IMR-90 (cell line): Measurements from ENCODE around the gene MPND. TPM values are rescaled to one million over a fixed set of nuclear protein-coding genes. Genes with fewer than 3 reads are reported as not detected.

Experiments used
- ATAC-seq: fragments of 200-7000 bp; cut with Tn5 transposase; 2 replicates; pipeline ENCODE4 v1.9.1; 2020; ENCODE audit warnings: low read depth, mild to moderate bottlenecking, moderate library complexity
- BruUV-seq: library from RNA; stranded (reverse); fragments of 400-500 nt; replicated peaks from 2 replicates; lab custom pipeline; 2021; lab: Mats Ljungman, UMichigan
- CTCF ChIA-PET: fragments of 300-600 bp; formaldehyde crosslinking; extraction: SDS; loops from one replicate; lab custom pipeline; 2021; ENCODE audit warnings: antibody characterized with exemption; lab: Yijun Ruan, JAX
- POLR2A ChIA-PET: fragments of 300-600 bp; sonication (Branson Sonifier 250); formaldehyde crosslinking; loops from one replicate; lab custom pipeline; 2022; ENCODE audit warnings: antibody characterized with exemption; ENCODE audit not compliant: unreplicated experiment; lab: Charles Lee
- DNase-seq: peaks from one replicate; pipeline ENCODE4 v3.0.0; 2013
- H2AFZ ChIP-seq: replicated peaks from 2 replicates; pipeline ENCODE3; 2013; ENCODE audit warnings: low read length, mild to moderate bottlenecking; ENCODE audit not compliant: poor library complexity
- H2AK5ac ChIP-seq: 2 replicates; pipeline ENCODE4 v1.6.1; 2013; ENCODE audit warnings: low read depth, low read length, inconsistent platforms
- H2AK9ac ChIP-seq: replicated peaks from 2 replicates; pipeline ENCODE3; 2013; ENCODE audit warnings: mild to moderate bottlenecking, low read depth, low read length, moderate library complexity; ENCODE audit not compliant: poor library complexity
- H2BK120ac ChIP-seq: 2 replicates; pipeline ENCODE4 v1.6.1; 2013; ENCODE audit warnings: low read depth, low read length, inconsistent platforms
- H2BK15ac ChIP-seq: 3 replicates; pipeline ENCODE4 v1.6.1; 2013; ENCODE audit warnings: low read depth, low read length, inconsistent platforms
- H2BK20ac ChIP-seq: 2 replicates; pipeline ENCODE4 v1.6.1; 2013; ENCODE audit warnings: low read depth, mild to moderate bottlenecking, inconsistent platforms, low read length, moderate library complexity
- H2BK5ac ChIP-seq: 2 replicates; pipeline ENCODE4 v1.6.1; 2013; ENCODE audit warnings: mild to moderate bottlenecking, low read depth, low read length, inconsistent platforms; ENCODE audit not compliant: poor library complexity, severe bottlenecking
- H3K14ac ChIP-seq: replicated peaks from 2 replicates; pipeline ENCODE4 v1.6.1; 2013; ENCODE audit warnings: low read depth, low read length, inconsistent platforms
- H3K18ac ChIP-seq: 2 replicates; pipeline ENCODE4 v1.6.1; 2013; ENCODE audit warnings: low read depth, low read length, control low read depth
- H3K23ac ChIP-seq: 2 replicates; pipeline ENCODE4 v1.6.1; 2013; ENCODE audit warnings: low read depth, low read length, inconsistent platforms
- H3K27ac ChIP-seq: 2 replicates; pipeline ENCODE4 v1.5.1; 2013; ENCODE audit warnings: mild to moderate bottlenecking, control low read depth, low read length; ENCODE audit not compliant: insufficient read depth
- H3K27me3 ChIP-seq: 2 replicates; pipeline ENCODE4 v1.6.1; 2013; ENCODE audit warnings: low read length; ENCODE audit not compliant: control insufficient read depth, insufficient read depth
- H3K36me3 ChIP-seq: 2 replicates; pipeline ENCODE4 v1.6.1; 2013; ENCODE audit warnings: low read length, mixed read lengths; ENCODE audit not compliant: control insufficient read depth, insufficient read depth
- H3K4ac ChIP-seq: 2 replicates; pipeline ENCODE4 v1.6.1; 2013; ENCODE audit warnings: low read depth, low read length, inconsistent platforms
- H3K4me1 ChIP-seq: 2 replicates; pipeline ENCODE4 v1.6.1; 2013; ENCODE audit warnings: low read length, mixed read lengths; ENCODE audit not compliant: control insufficient read depth, insufficient read depth
- H3K4me2 ChIP-seq: 2 replicates; pipeline ENCODE4 v1.6.1; 2013; ENCODE audit warnings: low read depth, mild to moderate bottlenecking, control low read depth, low read length, moderate library complexity
- H3K4me3 ChIP-seq: 2 replicates; pipeline ENCODE4 v1.5.1; 2013; ENCODE audit warnings: low read depth, mild to moderate bottlenecking, control low read depth, low read length, moderate library complexity; ENCODE audit not compliant: insufficient read depth
- H3K56ac ChIP-seq: 2 replicates; pipeline ENCODE4 v1.6.1; 2013; ENCODE audit warnings: low read length, inconsistent platforms; ENCODE audit not compliant: insufficient read depth; ENCODE audit errors: extremely low read depth
- H3K79me1 ChIP-seq, 2 experiments: 2 replicates each; pipeline ENCODE4 v1.6.1; 2013; ENCODE audit warnings: low read length in 2 of 2, inconsistent platforms in 1 of 2, low read depth in 1 of 2
- H3K9ac ChIP-seq: 2 replicates; pipeline ENCODE4 v1.6.1; 2013; ENCODE audit warnings: low read depth, low read length, control low read depth
- H3K9me1 ChIP-seq: 2 replicates; pipeline ENCODE4 v1.6.1; 2013; ENCODE audit warnings: low read length, inconsistent platforms; ENCODE audit not compliant: insufficient read depth
- H3K9me3 ChIP-seq: 2 replicates; pipeline ENCODE4 v1.6.1; 2013; ENCODE audit warnings: low read length; ENCODE audit not compliant: control insufficient read depth, insufficient read depth
- H4K20me1 ChIP-seq: 2 replicates; pipeline ENCODE4 v1.6.1; 2013; ENCODE audit warnings: low read length, inconsistent platforms; ENCODE audit not compliant: insufficient read depth
- H4K5ac ChIP-seq: 2 replicates; pipeline ENCODE4 v1.6.1; 2013; ENCODE audit warnings: mild to moderate bottlenecking, low read depth, low read length, control low read depth
- H4K8ac ChIP-seq, 2 experiments: 2 replicates each; pipeline ENCODE4 v1.6.1; 2013; ENCODE audit warnings: low read depth in 2 of 2, low read length in 2 of 2, control low read depth in 1 of 2, inconsistent platforms in 1 of 2
- H4K91ac ChIP-seq: 2 replicates; pipeline ENCODE4 v1.6.1; 2013; ENCODE audit warnings: low read depth, low read length, inconsistent platforms; ENCODE audit not compliant: insufficient read depth
- FOS ChIP-seq: fragments of 150-350 bp; IDR thresholded peaks from 2 replicates; pipeline ENCODE4 v1.6.1; 2016; ENCODE audit warnings: low read depth, low read length
- POLR2A ChIP-seq: IDR thresholded peaks from 2 replicates; pipeline ENCODE4 v1.6.1; 2012; ENCODE audit warnings: mild to moderate bottlenecking, low read depth, low read length
- RFX5 ChIP-seq: IDR thresholded peaks from 2 replicates; pipeline ENCODE4 v1.8.0; 2012; ENCODE audit warnings: low read depth, mild to moderate bottlenecking, low read length, moderate library complexity
- WGBS, 2 experiments: methylation state at CpG; one replicate each; pipeline versions ENCODE4 v1.1.5 to v1.1.7; 2013; ENCODE audit warnings: missing lambda C conversion rate in 2 of 2; ENCODE audit not compliant: insufficient read length in 1 of 2; ENCODE audit errors: extremely low coverage in 2 of 2; 5-methylcytosine and 5-hydroxymethylcytosine counted together
- dilution Hi-C: fragments of 300-500 bp; cut with HindIII; formaldehyde crosslinking; loops from one replicate; pipeline ENCODE4 v1.14.3; 2018; ENCODE audit warnings: low sequenced_read_pairs; ENCODE audit not compliant: unreplicated experiment
- in situ Hi-C: fragments of 300-500 bp; cut with MboI; formaldehyde crosslinking; loops from 3 replicates; pipeline ENCODE4 v1.14.3; 2019; ENCODE audit warnings: low sequenced_read_pairs, inconsistent platforms, mixed read lengths
- intact Hi-C: fragments of 100-400 bp; cut with micrococcal nuclease; formaldehyde crosslinking; loops from 2 replicates; pipeline ENCODE4 v1.10.0; 2022
- polyA plus RNA-seq, 3 experiments: library from polyadenylated mRNA; depleted of rRNA; stranded (reverse); fragments of >200 nt; gene quantifications; 2 replicates each; pipeline ENCODE4 v1.2.3, GENCODE V29; 2012; ENCODE audit warnings: low replicate concordance in 1 of 3
- total RNA-seq: library from RNA; depleted of rRNA; stranded (reverse); fragments of >200 nt; gene quantifications from 2 replicates; pipeline ENCODE4 v1.2.3, GENCODE V29; 2012
- TF ChIP-seq, protein P1 (sequence below): conservative IDR thresholded peaks from 2 replicates; pipeline ENCODE4 v1.5.1; 2012; ENCODE audit warnings: mild to moderate bottlenecking, low read depth, low read length, improper control_type of control experiment

MPND gene
- total and polyA plus RNA-seq, 2 of the 4 experiments (the other 2 are of a cell fraction): 2.3 to 8.1 TPM

DNA sequence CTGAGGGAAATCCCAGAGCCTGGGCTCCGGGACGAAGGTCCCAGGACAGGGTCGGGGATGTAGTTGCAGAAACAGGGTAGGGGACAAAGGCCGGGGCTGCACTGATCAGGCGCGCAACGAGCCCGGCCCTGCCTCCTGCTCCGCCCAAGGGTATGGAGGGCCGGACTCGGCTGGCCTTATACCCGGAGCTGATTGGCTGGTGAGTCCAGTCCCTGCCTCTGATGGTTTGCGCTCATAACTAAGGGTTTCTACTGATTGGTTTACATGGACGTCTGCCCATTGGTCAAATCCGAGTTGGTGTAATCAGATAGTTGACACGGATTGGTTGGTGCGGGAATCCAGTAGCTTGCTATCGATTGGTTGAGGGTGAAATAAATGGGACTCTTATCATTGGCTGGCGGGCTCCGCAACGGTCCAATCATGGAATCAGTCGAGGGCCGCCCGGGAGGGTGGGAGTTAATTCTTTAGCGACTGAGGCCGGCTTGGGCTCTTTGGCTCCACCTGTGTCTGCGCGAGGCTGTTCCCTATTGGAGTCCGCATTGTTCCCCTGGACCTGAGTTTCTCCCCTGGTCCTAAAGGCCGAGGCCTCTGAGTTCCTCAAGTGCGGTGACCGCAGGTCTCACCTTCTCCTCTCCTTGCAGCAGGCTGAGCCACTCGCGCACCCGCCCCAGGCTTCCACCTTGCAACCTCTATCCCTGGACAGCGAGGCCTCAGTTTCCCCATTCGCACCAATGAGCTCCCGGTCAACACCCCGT, 570 bp upstream of the MPND start:
- CTCF ChIA-PET: interaction anchor here (3.1 kb wide), 1 partner anchor 10 kb away, joined by 29 read pairs; no protein-coding TSS in a partner anchor
- Histone ChIP-seq H4K20me1 (no peaks in the 10 kb centered on the region), H3K4me2 (peak overlapping the region; percentile 97), H3K23ac (peak overlapping the region; percentile 2; the same call in 1 of the 2 replicates), H2BK15ac (peak overlapping the region; percentile 15; the same call in 1 of the 3 replicates), H3K4me1 (peaks cover 10% of the 10 kb centered on the region), H3K4me3 (peak overlapping the region; percentile 81), H3K14ac (peak overlapping the region; percentile 79), H3K4ac (peak overlapping the region; percentile 80), H2BK5ac (peak overlapping the region; percentile 72), H3K9ac (peak overlapping the region; percentile 78), H2BK120ac (no peak overlapping the region), H3K36me3 (peaks cover 5% of the 10 kb centered on the region), H3K18ac (peak overlapping the region; percentile 40; the same call in 1 of the 2 replicates), H2BK20ac (no peak overlapping the region), H3K9me1 (0 out of 2 replicates have a peak, but pooled peaks cover 2% of the 10 kb centered on the region), H2AFZ (peak overlapping the region; percentile 99), H2AK9ac (peak overlapping the region; percentile 86), H3K9me3 (no peaks in the 10 kb centered on the region), H4K8ac (peak overlapping the region; percentile 71 to 99), H4K5ac (peak overlapping the region; percentile 84), H3K27me3 (no peaks in the 10 kb centered on the region), H4K91ac (peak overlapping the region; percentile 78), H3K27ac (peak overlapping the region; percentile 77), H3K56ac (no peak overlapping the region; the same call in 1 of the 2 replicates), H3K79me1 (peaks cover 7 to 11% of the 10 kb centered on the region in 2 experiments; a peak in 2 of 4 replicates), H2AK5ac (peak overlapping the region; percentile 87; the same call in 1 of the 2 replicates)
- BruUV-seq: no TSS peak
- TF ChIP-seq FOS (peak; percentile 98), RFX5 (no peak), POLR2A (peak; percentile 70)
- TF ChIP-seq, protein P1, sequence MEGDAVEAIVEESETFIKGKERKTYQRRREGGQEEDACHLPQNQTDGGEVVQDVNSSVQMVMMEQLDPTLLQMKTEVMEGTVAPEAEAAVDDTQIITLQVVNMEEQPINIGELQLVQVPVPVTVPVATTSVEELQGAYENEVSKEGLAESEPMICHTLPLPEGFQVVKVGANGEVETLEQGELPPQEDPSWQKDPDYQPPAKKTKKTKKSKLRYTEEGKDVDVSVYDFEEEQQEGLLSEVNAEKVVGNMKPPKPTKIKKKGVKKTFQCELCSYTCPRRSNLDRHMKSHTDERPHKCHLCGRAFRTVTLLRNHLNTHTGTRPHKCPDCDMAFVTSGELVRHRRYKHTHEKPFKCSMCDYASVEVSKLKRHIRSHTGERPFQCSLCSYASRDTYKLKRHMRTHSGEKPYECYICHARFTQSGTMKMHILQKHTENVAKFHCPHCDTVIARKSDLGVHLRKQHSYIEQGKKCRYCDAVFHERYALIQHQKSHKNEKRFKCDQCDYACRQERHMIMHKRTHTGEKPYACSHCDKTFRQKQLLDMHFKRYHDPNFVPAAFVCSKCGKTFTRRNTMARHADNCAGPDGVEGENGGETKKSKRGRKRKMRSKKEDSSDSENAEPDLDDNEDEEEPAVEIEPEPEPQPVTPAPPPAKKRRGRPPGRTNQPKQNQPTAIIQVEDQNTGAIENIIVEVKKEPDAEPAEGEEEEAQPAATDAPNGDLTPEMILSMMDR: peak; percentile 34
- intact Hi-C loops (no loop called here), dilution Hi-C loops (no loop called here), in situ Hi-C loops (no loop called here)
- WGBS, 2 experiments: 0% methylated on average over 11 of the region's 39 CpGs; no CpG with 5 or more reads in 1 of the 2 experiments
- POLR2A ChIA-PET: interaction anchor here (0.6 kb wide), 1 partner anchor 12 kb away, joined by 3 read pairs; no protein-coding TSS in a partner anchor
- DNase-seq (peak; percentile 100), ATAC-seq (peak; percentile 91)
